HG03571 (cell line): Measurements from ENCODE around the gene STX2.

Source experiments
- ATAC-seq: cut with Tn5 transposase; IDR thresholded peaks from one replicate; pipeline ENCODE4 v1.9.1; 2021; ENCODE audit not compliant: unreplicated experiment

STX2 gene

GRCh38 chr12:130831876-130832405, 7.1 kb downstream of the STX2 start:
- no peak for ATAC-seq

DNA sequence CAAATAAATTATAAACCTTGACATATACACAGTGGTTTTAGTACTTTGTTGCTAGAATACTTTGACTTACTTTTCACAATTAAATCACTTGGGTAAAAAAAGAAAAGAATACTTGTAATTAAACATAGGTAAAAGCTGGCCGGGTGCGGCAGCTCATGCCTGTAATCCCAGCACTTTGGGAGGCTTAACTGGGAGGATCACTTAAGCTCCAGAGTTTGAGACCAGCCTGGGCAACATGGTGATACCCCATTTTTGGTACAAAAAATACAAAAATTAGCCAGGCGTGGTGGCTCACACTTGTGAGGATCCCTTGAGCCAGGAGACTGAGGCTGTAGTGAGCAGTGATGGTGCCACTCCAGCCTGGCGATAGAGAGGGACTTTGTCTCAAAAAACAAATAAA, 7.8 kb downstream of the STX2 start:
- no peak for ATAC-seq

DNA sequence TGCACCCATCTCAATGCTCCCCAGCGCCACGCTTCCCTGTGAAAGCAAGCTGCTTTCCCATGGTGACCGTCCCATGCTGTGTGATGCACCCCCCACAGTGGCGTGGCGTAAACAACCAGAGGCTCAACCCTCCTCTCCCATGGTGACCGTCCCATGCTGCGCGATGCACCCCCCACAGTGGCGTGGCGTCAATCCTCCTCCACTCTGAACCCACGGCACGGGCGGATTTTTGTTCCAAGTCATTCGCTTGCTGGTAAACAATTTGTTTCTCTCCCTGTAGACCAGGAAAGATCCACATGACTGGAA, 8.9 kb downstream of the STX2 start:
- ATAC-seq = no peak

DNA sequence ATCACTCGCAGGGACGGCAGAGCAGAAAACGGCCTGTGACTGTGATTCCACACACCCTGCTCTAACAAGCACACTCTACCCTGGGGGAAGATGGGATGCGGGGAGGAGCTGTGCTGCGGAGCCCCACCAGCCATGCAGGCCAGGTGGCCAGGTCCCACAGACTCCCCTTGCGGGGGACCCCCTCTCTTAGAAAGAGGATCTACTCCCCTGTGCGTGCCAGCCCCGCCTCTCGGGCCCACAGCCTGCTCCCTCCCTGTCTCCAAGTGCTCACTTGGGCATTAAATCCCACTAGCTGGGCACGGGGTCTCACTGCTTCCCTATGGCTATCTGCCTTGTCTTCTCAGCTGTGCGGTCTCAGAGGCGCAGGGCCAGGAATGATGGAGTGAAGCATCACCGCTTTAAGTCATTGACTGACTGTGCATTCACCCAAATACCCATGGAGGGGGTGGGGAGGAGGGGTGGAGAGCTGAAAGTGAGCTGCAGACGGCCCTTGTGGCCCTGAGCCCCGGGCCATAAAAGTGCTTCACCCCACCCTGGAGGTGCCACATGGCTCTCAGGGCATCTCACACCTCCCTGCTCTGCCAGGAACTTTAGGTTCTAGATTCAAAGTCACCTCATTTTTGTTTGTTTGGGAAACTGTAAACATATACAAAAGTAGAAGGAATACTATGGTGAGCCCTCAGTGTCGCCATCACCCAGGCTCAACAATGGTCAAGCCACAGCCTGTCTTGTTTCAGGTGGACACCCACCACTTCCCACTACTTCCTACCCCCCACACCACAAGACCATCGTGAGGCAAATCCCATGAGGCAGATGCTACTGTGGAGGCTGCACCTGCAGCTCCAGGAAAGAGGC, 9.4 kb downstream of the STX2 start:
- ATAC-seq = no peak

GRCh38 chr12:130828895-130829294, 10.2 kb downstream of the STX2 start:
- ATAC-seq = no peak

GRCh38 chr12:130827432-130827831, 11.6 kb downstream of the STX2 start:
- ATAC-seq = no peak

DNA sequence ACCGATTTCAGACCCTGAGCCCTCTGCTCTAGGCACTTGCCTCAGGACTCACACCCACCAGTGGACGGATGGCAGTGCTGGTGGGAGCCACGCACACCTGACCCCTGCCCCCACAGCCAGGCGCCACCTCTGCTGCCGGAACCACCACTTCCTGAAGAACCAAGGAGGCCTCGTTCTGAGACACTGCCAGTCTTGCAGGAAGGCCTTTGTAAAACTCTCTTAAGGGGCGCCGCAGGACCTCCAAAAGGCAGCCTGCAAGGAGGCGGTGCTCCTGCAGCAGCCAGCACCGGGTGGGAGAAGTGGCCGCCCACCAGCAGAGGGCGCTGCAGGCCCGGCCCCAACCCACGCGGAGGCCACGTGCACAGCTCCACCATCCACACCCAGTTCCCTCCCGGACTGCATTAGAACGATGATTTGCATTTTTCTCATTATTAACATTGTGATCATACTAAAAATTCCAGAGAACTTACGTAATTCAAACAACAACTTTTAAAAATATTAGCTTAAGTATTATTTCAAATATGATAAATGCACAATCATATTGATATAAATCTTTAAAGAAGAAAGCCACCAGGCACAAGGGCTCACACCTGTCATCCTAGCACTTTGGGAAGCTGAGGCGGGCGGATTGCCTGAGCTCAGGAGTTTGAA, 12.8 kb downstream of the STX2 start:
- no peak for ATAC-seq

- ATAC-seq = no peak
Measured at GRCh38 chr12:130825771-130826150, 13.3 kb downstream of the STX2 start.

DNA sequence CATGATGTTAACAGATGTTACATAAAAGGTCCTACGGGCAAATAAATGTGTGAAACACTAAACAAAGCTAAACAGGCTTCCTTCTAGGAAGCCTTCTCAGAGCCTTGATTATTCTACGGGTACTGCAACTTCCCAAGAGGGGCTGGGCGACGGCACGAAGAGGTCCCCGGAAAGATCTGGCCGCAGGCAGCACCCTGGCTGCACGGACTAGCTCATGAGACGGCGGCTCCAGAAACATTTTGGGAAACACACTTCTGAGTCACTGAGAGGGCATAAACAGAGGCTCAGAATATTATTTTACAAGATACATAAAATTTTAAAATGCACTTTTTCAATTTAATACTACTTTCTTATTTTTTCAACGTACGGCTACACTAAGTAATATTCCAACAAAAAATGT, 19.4 kb downstream of the STX2 start:
- no peak for ATAC-seq

- ATAC-seq = peak; percentile 77
Measured at GRCh38 chr12:130818635-130819576, 20.1 kb downstream of the STX2 start.

DNA sequence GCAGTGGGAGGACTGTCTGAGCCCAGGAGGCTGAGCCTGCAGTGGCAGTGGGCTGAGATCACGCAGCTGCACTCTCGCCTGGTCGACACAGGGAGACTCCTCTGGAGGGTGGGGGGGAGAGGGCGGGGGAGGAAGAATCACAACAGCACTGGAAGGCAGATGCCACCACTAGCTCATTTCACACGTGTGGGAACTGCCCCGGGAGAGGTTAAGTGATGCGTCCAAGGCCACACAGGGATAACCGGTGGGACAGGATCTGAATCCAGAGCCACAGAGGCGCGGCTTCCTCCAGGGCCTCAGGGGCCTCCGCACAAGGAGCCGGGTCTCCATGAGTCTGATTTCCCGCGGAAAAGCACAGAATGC, 20.8 kb downstream of the STX2 start:
- ATAC-seq = no peak

DNA sequence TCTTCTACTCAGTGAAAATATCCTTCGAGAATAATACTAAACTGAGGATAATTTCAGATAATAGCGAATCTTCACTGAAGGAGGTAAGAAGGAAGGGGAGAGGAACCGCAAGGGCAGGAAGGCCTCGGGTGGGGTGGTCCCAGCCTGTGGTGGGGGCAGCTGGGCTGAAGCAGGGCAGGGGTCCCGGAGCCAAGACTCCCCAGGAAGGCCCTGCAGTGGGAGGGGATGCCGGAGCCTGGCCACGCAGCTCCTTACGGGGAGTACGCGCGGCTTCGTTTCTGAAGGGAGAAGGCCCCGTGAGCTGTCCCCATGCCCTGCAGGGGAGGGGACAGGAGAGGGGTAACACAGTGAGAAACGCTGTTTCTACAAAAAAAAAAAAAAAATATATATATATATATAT, 21.2 kb downstream of the STX2 start:
- no peak for ATAC-seq

DNA sequence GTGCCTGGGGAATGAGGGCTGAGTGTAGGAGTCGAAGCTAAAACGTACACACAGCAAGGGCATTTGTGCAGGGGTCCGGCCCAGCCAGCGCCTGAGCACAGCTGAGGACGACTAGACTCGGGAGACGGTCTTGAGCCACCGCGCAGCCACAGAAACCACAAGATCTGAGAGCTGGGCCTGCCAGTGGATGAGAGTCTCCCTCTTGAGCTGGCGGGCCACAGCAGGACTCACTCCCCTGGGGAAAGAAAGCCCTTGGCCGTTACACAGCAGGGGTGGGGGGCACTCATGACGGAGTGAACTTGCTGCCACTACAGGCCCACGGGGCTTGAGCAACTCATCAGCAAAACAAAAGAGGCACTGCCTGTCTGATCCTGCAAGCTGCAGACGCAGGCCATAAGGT, 23.0 kb downstream of the STX2 start:
- ATAC-seq = no peak

- peak; percentile 29 for ATAC-seq
Measured at GRCh38 chr12:130815028-130815741, 23.9 kb downstream of the STX2 start.

GRCh38 chr12:130813949-130814348, 25.1 kb downstream of the STX2 start:
- ATAC-seq = peak; percentile 58

- ATAC-seq = no peak
Measured at GRCh38 chr12:130813436-130813835, 25.6 kb downstream of the STX2 start.

- ATAC-seq = no peak
Measured at GRCh38 chr12:130809791-130810190, 29.3 kb downstream of the STX2 start.

DNA sequence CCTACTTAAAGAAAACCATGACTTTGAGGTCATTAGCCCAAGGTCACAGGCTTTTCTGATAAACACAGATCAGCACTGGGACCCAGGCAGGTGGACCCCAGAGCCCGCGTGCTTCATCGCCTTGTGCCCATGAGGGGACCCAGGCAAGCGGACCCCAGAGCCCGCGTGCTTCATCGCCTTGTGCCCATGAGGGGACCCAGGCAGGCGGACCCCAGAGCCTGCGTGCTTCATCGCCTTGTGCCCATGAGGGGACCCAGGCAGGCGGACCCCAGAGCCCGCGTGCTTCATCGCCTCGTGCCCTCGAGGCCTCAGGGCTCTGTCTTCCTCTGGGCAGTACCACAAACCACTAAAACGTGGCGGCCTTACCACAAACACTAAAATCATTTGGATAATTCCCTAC, 31.7 kb downstream of the STX2 start:
- no peak for ATAC-seq

DNA sequence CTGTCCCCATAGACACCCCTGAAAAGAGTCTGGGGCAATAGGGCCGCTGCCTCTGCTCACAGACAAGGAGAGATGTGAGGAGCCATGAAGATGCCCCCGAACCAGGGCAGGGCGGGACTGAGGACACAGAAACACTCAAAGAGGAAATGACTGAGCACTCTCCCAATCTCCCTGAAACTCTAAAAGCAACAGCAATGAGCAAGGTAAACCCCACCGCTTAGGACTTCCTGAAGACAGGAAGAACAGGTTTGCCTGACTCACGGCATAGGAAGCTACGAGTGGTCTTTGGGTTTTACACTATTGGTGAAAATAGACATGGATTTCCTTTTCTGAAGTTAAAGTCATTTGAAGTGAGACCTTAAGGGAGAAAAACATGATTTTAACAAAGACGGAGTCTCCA, 32.5 kb downstream of the STX2 start:
- no peak for ATAC-seq

- ATAC-seq = no peak
Measured at GRCh38 chr12:130805635-130806034, 33.4 kb downstream of the STX2 start.

GRCh38 chr12:130804216-130804615, 34.8 kb downstream of the STX2 start:
- no peak for ATAC-seq
